ENCODE data around the gene HECW1.

The HECW1 gene

GRCh38 chr7:43372676-43373355, 260.4 kb downstream of the HECW1 start:
- DNase-seq (ENCODE audit: low spot score), result no peak

- DNase-seq (ENCODE audit: low spot score), result no peak
Measured at GRCh38 chr7:43377196-43377960, 264.9 kb downstream of the HECW1 start.

GRCh38 chr7:43379210-43379609, 266.8 kb downstream of the HECW1 start:
- DNase-seq (ENCODE audit: low spot score), result no peak

GRCh38 chr7:43384616-43385308, 272.3 kb downstream of the HECW1 start:
- no peak for DNase-seq (ENCODE audit: low spot score)

- no peak for DNase-seq (ENCODE audit: low spot score)
Measured at GRCh38 chr7:43385309-43385680, 272.8 kb downstream of the HECW1 start.

- DNase-seq (ENCODE audit: low spot score), result no peak
Measured at GRCh38 chr7:43385856-43386255, 273.4 kb downstream of the HECW1 start.

GRCh38 chr7:43387932-43388331, 275.5 kb downstream of the HECW1 start:
- DNase-seq (ENCODE audit: low spot score), result no peak

GRCh38 chr7:43390576-43390975, 278.1 kb downstream of the HECW1 start:
- no peak for DNase-seq (ENCODE audit: low spot score)

GRCh38 chr7:43391518-43391917, 279.1 kb downstream of the HECW1 start:
- no peak for DNase-seq (ENCODE audit: low spot score)

GRCh38 chr7:43392638-43393330, 280.3 kb downstream of the HECW1 start:
- no peak for DNase-seq (ENCODE audit: low spot score)

- DNase-seq (ENCODE audit: low spot score), result no peak
Measured at GRCh38 chr7:43394441-43395130, 282.1 kb downstream of the HECW1 start.

GRCh38 chr7:43395351-43395750, 282.9 kb downstream of the HECW1 start:
- no peak for DNase-seq (ENCODE audit: low spot score)

GRCh38 chr7:43396187-43396740, 283.8 kb downstream of the HECW1 start:
- DNase-seq (ENCODE audit: low spot score), result no peak

- no peak for DNase-seq (ENCODE audit: low spot score)
Measured at GRCh38 chr7:43398831-43399230, 286.4 kb downstream of the HECW1 start.

GRCh38 chr7:43405948-43406347, 293.5 kb downstream of the HECW1 start:
- DNase-seq (ENCODE audit: low spot score), result no peak

GRCh38 chr7:43406961-43407360, 294.5 kb downstream of the HECW1 start:
- DNase-seq (ENCODE audit: low spot score), result no peak

- DNase-seq (ENCODE audit: low spot score), result no peak
Measured at GRCh38 chr7:43408981-43409380, 296.5 kb downstream of the HECW1 start.

GRCh38 chr7:43417455-43417854, 305.0 kb downstream of the HECW1 start:
- DNase-seq (ENCODE audit: low spot score), result no peak

GRCh38 chr7:43430411-43430810, 318.0 kb downstream of the HECW1 start:
- no peak for DNase-seq (ENCODE audit: low spot score)

- peak; percentile 25 for DNase-seq (ENCODE audit: low spot score)
Measured at GRCh38 chr7:43431020-43431595, 318.7 kb downstream of the HECW1 start.

GRCh38 chr7:43433639-43434038, 321.2 kb downstream of the HECW1 start:
- no peak for DNase-seq (ENCODE audit: low spot score)
